GM12878 (cell line): Measurements from ENCODE around the gene LRRC51. TPM values are rescaled to one million over a fixed set of nuclear protein-coding genes. Genes with fewer than 3 reads are reported as not detected.
A peak's percentile ranks its signal among the peaks of the same experiment; 100 is the strongest.

Source experiments
- BMI1 ChIP-seq: fragments of 450-650 bp; IDR thresholded peaks from 2 replicates; pipeline ENCODE4 v1.6.1; 2016; ENCODE audit warnings: mild to moderate bottlenecking, moderate library complexity, borderline replicate concordance
- CBX5 ChIP-seq: sonication (generic); IDR thresholded peaks from 2 replicates; pipeline ENCODE4 v1.6.1; 2016; ENCODE audit warnings: low read depth, moderate library complexity, mild to moderate bottlenecking, inconsistent platforms
- CHD4 ChIP-seq: fragments of 200-600 bp; sonication (generic); IDR thresholded peaks from 2 replicates; pipeline ENCODE4 v1.6.1; 2016; ENCODE audit warnings: mild to moderate bottlenecking
- CREM ChIP-seq: IDR thresholded peaks from 2 replicates; pipeline ENCODE4 v1.6.1; 2014; ENCODE audit warnings: antibody characterized with exemption, low read depth
- EED ChIP-seq: sonication (generic); IDR thresholded peaks from 2 replicates; pipeline ENCODE4 v1.6.1; 2016; ENCODE audit warnings: antibody characterized with exemption, low read depth
- FOXM1 ChIP-seq: IDR thresholded peaks from 2 replicates; pipeline ENCODE4 v1.6.1; 2012; ENCODE audit warnings: low read depth, mild to moderate bottlenecking, inconsistent platforms, low read length, moderate library complexity
- HCFC1 ChIP-seq: fragments of 150-350 bp; IDR thresholded peaks from 2 replicates; pipeline ENCODE4 v1.6.1; 2014; ENCODE audit warnings: low read length
- HDGF ChIP-seq: fragments of 450-650 bp; IDR thresholded peaks from 2 replicates; pipeline ENCODE4 v1.6.1; 2016; ENCODE audit warnings: antibody characterized with exemption
- HSF1 ChIP-seq: fragments of 150-350 bp; IDR thresholded peaks from 2 replicates; pipeline ENCODE4 v1.6.1; 2014; ENCODE audit warnings: mild to moderate bottlenecking, low read depth, low read length
- JUND ChIP-seq: IDR thresholded peaks from 2 replicates; pipeline ENCODE4 v1.6.1; 2012; ENCODE audit warnings: low read depth, mild to moderate bottlenecking, low read length, improper control_type of control experiment, moderate library complexity
- MEF2A ChIP-seq: IDR thresholded peaks from 2 replicates; pipeline ENCODE4 v1.6.1; 2011; ENCODE audit warnings: low read depth, mild to moderate bottlenecking, low read length, moderate library complexity; ENCODE audit not compliant: insufficient read depth
- MTA2 ChIP-seq: fragments of 450-650 bp; IDR thresholded peaks from 2 replicates; pipeline ENCODE4 v1.6.1; 2016; ENCODE audit warnings: low read depth, mild to moderate bottlenecking, moderate library complexity
- NFIC ChIP-seq: IDR thresholded peaks from 2 replicates; pipeline ENCODE4 v1.6.1; 2012; ENCODE audit warnings: low read depth, mild to moderate bottlenecking, inconsistent platforms, low read length, moderate library complexity
- NFYB ChIP-seq: IDR thresholded peaks from 2 replicates; pipeline ENCODE4 v1.6.1; 2011; ENCODE audit warnings: low read depth, mild to moderate bottlenecking, low read length, improper control_type of control experiment, moderate library complexity; ENCODE audit not compliant: insufficient read depth
- POLR2AphosphoS2 ChIP-seq: IDR thresholded peaks from 2 replicates; pipeline ENCODE4 v1.6.1; 2011; ENCODE audit warnings: low read depth, mild to moderate bottlenecking, low read length, improper control_type of control experiment, moderate library complexity
- RELB ChIP-seq: fragments of 450-650 bp; IDR thresholded peaks from 2 replicates; pipeline ENCODE4 v1.6.1; 2017; ENCODE audit warnings: low read depth, mild to moderate bottlenecking, moderate library complexity
- RUNX3 ChIP-seq: IDR thresholded peaks from 2 replicates; pipeline ENCODE4 v1.6.1; 2012; ENCODE audit warnings: low read length, inconsistent platforms
- SIX5 ChIP-seq: IDR thresholded peaks from 2 replicates; pipeline ENCODE4 v1.6.1; 2011; ENCODE audit warnings: mild to moderate bottlenecking, low read depth, low read length, moderate library complexity; ENCODE audit not compliant: severe bottlenecking
- SMAD5 ChIP-seq: IDR thresholded peaks from 2 replicates; pipeline ENCODE4 v1.6.1; 2016; ENCODE audit warnings: antibody characterized with exemption, low read depth
- SMC3 ChIP-seq: IDR thresholded peaks from 2 replicates; pipeline ENCODE4 v1.6.1; 2011; ENCODE audit warnings: low read length, improper control_type of control experiment, borderline replicate concordance
- TBL1XR1 ChIP-seq: IDR thresholded peaks from 2 replicates; pipeline ENCODE4 v1.6.1; 2012; ENCODE audit warnings: low read depth, low read length, improper control_type of control experiment
- ZBED1 ChIP-seq: IDR thresholded peaks from 2 replicates; pipeline ENCODE4 v1.6.1; 2016; ENCODE audit warnings: borderline replicate concordance
- ZBTB4 ChIP-seq: fragments of 450-650 bp; formaldehyde crosslinking; IDR thresholded peaks from 2 replicates; pipeline ENCODE4 v1.4.0; 2022; ENCODE audit warnings: mild to moderate bottlenecking, moderate library complexity
- polyA plus RNA-seq, 11 experiments: library from polyadenylated mRNA; depleted of rRNA in 4 of 11; unstranded in 6 of 11; stranded (reverse) in 5 of 11; fragments of >200 nt; fragmentation: Nextera tagmentation in 4 of 11; fragmentation: Illumina TruSeq in 1 of 11; extraction: Ambion mirVana in 4 of 11; extraction: Trizol in 1 of 11; gene quantifications; 1 replicate in 1 of 11; 2 replicates in 10 of 11; pipeline versions ENCODE4 v1.2.1 to v1.2.3, GENCODE V29; 2011 to 2016; ENCODE audit warnings: inconsistent platforms in 2 of 11, missing spikeins in 2 of 11, low read depth in 1 of 11
- total RNA-seq, 4 experiments: library from RNA; depleted of rRNA in 3 of 4; stranded (reverse); fragments of >200 nt in 3 of 4; fragmentation: Illumina TruSeq in 1 of 4; extraction: Trizol in 1 of 4; gene quantifications; 2 replicates each; pipeline versions ENCODE4 v1.2.1 to v1.2.3, GENCODE V29; 2013 to 2021

LRRC51 gene
- total and polyA plus RNA-seq, 10 of the 15 experiments (the other 5 are each of a cell fraction or from before 2014, with no cell fraction given), result 2.6 to 8.6 (median 5.4) TPM

GRCh38 chr11:72069200-72069599, 11.4 kb upstream of the LRRC51 start (continued):
- TF ChIP-seq RELB (0 out of 2 replicates have a peak, but pooled peaks have one; percentile 34), POLR2AphosphoS2 (no peak), SMC3 (no peak), NFYB (no peak), EED (no peak), CREM (no peak), JUND (no peak), SMAD5 (no peak), MTA2 (peak; percentile 21; the same call in 1 of the 2 replicates), CBX5 (no peak), HDGF (no peak), MEF2A (peak; percentile 63; the same call in 1 of the 2 replicates), RUNX3 (peak; percentile 76), NFIC (peak; percentile 44; the same call in 1 of the 2 replicates), SIX5 (no peak), HCFC1 (no peak), ZBTB4 (CRISPR knock-in tag) (no peak), CHD4 (no peak), ZBED1 (0 out of 2 replicates have a peak, but pooled peaks have one; percentile 55), FOXM1 (no peak), HSF1 (no peak), TBL1XR1 (no peak), BMI1 (no peak)
